ENCODE results near the gene DAPK1. TPM values are rescaled to one million over a fixed set of nuclear protein-coding genes. Genes with fewer than 3 reads are reported as not detected.

The DAPK1 gene
- total and polyA plus RNA-seq, 12 donors = 5.4 to 44.6 (median 21.3) TPM

- H3K9me3 ChIP-seq (replicated peaks in 1 of 3) = no peaks in the 10 kb centered on the region
- intact Hi-C loops (cut with DNase I) = no loop called here
- no peaks in the 10 kb centered on the region for H3K36me3 ChIP-seq (replicated peaks in 1 of 2)
- no peak overlapping the region for H3K4me3 ChIP-seq
- 87 to 90% (median 89%) methylated on average over 7 of the region's 7 CpGs for WGBS, 4 donors
- DNase-seq = peak in 2 of 7 donors; percentile 12 to 45
- peaks cover 2 to 23% of the 10 kb centered on the region in 2 donors for H3K4me1 ChIP-seq (replicated peaks in 1 of 2)
- no peak overlapping the region for H3K27ac ChIP-seq
- no peaks in the 10 kb centered on the region for H3K27me3 ChIP-seq
- TF ChIP-seq CTCF (IDR thresholded peaks at IDR 0.05) (no peak), POLR2A (IDR thresholded peaks at IDR 0.05) (no peak)
These were observed 69.9 kb downstream of the DAPK1 start for GRCh38 chr9:87567571-87567970.

GRCh38 chr9:87567983-87568382, 70.3 kb downstream of the DAPK1 start:
- Histone ChIP-seq H3K36me3 (replicated peaks in 1 of 2) (no peaks in the 10 kb centered on the region), H3K27me3 (no peaks in the 10 kb centered on the region), H3K4me3 (no peak overlapping the region), H3K27ac (no peak overlapping the region), H3K9me3 (replicated peaks in 1 of 3) (no peaks in the 10 kb centered on the region), H3K4me1 (replicated peaks in 1 of 2) (peaks cover 2 to 23% of the 10 kb centered on the region in 2 donors)
- intact Hi-C loops (cut with DNase I) = no loop called here
- peak in 2 of 7 donors; percentile 8 to 33 for DNase-seq
- WGBS, 4 donors = 83 to 97% (median 92%) methylated on average over 8 to 9 of the region's 9 CpGs
- TF ChIP-seq CTCF (IDR thresholded peaks at IDR 0.05) = no peak
- TF ChIP-seq POLR2A (IDR thresholded peaks at IDR 0.05) = no peak

- H3K27ac ChIP-seq = no peak overlapping the region
- H3K4me3 ChIP-seq = no peak overlapping the region
- 74 to 97% (median 85%) methylated on average over 2 to 3 of the region's 3 CpGs for WGBS, 4 donors
- H3K36me3 ChIP-seq (replicated peaks in 1 of 2) = no peaks in the 10 kb centered on the region
- peak in 1 of 7 donors; percentile 9 for DNase-seq
- TF ChIP-seq CTCF (IDR thresholded peaks at IDR 0.05) (no peak), POLR2A (IDR thresholded peaks at IDR 0.05) (no peak)
- peaks cover 2 to 23% of the 10 kb centered on the region in 2 donors for H3K4me1 ChIP-seq (replicated peaks in 1 of 2)
- no peaks in the 10 kb centered on the region for H3K9me3 ChIP-seq (replicated peaks in 1 of 3)
- no peaks in the 10 kb centered on the region for H3K27me3 ChIP-seq
- intact Hi-C loops (cut with DNase I) = no loop called here
These were observed 70.7 kb downstream of the DAPK1 start for GRCh38 chr9:87568401-87568800.

- peaks cover 2 to 23% of the 10 kb centered on the region in 2 donors for H3K4me1 ChIP-seq (replicated peaks in 1 of 2)
These were observed 71.4 kb downstream of the DAPK1 start for GRCh38 chr9:87569008-87569509.

More at GRCh38 chr9:87569008-87569509, 71.4 kb downstream of the DAPK1 start:
- Histone ChIP-seq H3K27ac (peak overlapping the region in 1 of 5 donors; percentile 37), H3K9me3 (replicated peaks in 1 of 3) (no peaks in the 10 kb centered on the region), H3K36me3 (replicated peaks in 1 of 2) (no peaks in the 10 kb centered on the region), H3K27me3 (no peaks in the 10 kb centered on the region), H3K4me3 (no peak overlapping the region)
- intact Hi-C loops (cut with DNase I) = no loop called here
- no peak for TF ChIP-seq CTCF (IDR thresholded peaks at IDR 0.05)
- TF ChIP-seq POLR2A (IDR thresholded peaks at IDR 0.05) = no peak
- WGBS, 4 donors = 67 to 82% (median 77%) methylated on average over 6 of the region's 6 CpGs
- peak in 1 of 7 donors; percentile 53 for DNase-seq

All from adrenal gland (tissue), 12 donors.